GM21529 (cell line): ENCODE measurements around the gene GINS1.

ENCODE experiments used
- ATAC-seq: cut with Tn5 transposase; IDR thresholded peaks from one replicate; pipeline ENCODE4 v1.9.1; 2021; ENCODE audit not compliant: unreplicated experiment

The GINS1 gene

GRCh38 chr20:25493137-25493536, 85.7 kb downstream of the GINS1 start:
- no peak for ATAC-seq

- no peak for ATAC-seq
Observed at GRCh38 chr20:25493748-25494505, 86.5 kb downstream of the GINS1 start.

GRCh38 chr20:25494506-25495188, 87.2 kb downstream of the GINS1 start:
- no peak for ATAC-seq

- ATAC-seq = no peak
Observed at GRCh38 chr20:25495189-25495824, 87.8 kb downstream of the GINS1 start.

- ATAC-seq = no peak
Observed at GRCh38 chr20:25496165-25496967, 88.9 kb downstream of the GINS1 start.

DNA sequence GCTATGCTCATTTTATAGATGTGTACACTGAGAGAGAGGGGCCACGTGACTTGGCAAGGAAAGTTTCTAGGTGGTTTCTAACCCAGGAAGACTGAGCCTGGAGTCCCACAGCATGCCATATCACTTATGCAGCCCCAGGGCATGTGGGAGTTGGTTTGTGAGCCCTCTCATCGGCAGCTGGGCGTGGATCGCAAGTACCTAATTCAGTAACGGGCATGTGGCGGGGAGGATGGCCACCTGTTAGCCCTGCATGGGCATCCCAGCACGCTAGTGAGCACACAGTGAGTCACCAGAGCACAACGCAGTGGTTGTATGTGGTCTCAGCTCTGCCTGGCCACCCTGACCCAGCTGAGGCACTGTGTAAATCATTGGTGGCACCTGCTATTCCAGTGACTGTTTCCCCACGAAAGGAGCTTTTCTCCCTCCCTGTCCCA, 89.5 kb downstream of the GINS1 start:
- no peak for ATAC-seq

DNA sequence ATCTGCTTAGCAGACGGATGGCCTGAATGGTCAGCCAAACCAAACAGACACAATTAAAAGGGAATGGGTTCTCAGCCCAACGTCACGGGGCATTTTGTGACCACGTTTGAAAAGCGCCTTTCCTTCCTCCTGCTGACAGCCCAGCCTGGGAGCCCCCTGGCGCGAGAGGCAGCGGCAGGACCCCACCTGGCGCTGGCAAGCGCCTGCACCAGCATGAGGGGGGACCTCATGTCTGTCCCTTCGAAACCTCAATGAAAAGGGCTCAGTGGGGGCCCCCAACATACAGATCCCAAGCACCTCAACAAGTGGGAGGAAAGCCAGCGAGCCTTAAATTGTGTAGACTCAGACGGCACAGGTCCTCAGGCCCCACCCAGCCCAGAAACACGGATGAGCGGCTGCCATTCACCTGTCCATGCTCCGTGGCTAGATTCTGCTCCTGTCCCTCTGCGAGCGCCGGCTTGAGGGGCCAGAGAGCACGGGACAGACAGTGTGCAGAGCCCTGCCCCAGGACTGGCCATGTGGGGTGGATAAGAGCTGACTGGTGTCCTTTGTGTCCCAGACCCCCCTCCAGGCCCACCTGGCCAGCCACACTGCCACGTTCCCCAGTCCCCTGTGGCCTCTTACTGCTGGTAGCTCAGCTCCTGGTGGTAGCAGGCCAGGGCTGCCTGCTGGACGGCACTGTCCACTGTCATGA, 90.3 kb downstream of the GINS1 start:
- no peak for ATAC-seq
